Measurements from ENCODE around the gene MKI67.

- no peak for TF ChIP-seq CTCF (IDR thresholded peaks at IDR 0.05)
- TF ChIP-seq, protein P1, sequence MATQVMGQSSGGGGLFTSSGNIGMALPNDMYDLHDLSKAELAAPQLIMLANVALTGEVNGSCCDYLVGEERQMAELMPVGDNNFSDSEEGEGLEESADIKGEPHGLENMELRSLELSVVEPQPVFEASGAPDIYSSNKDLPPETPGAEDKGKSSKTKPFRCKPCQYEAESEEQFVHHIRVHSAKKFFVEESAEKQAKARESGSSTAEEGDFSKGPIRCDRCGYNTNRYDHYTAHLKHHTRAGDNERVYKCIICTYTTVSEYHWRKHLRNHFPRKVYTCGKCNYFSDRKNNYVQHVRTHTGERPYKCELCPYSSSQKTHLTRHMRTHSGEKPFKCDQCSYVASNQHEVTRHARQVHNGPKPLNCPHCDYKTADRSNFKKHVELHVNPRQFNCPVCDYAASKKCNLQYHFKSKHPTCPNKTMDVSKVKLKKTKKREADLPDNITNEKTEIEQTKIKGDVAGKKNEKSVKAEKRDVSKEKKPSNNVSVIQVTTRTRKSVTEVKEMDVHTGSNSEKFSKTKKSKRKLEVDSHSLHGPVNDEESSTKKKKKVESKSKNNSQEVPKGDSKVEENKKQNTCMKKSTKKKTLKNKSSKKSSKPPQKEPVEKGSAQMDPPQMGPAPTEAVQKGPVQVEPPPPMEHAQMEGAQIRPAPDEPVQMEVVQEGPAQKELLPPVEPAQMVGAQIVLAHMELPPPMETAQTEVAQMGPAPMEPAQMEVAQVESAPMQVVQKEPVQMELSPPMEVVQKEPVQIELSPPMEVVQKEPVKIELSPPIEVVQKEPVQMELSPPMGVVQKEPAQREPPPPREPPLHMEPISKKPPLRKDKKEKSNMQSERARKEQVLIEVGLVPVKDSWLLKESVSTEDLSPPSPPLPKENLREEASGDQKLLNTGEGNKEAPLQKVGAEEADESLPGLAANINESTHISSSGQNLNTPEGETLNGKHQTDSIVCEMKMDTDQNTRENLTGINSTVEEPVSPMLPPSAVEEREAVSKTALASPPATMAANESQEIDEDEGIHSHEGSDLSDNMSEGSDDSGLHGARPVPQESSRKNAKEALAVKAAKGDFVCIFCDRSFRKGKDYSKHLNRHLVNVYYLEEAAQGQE (IDR thresholded peaks at IDR 0.05) = no peak
- TF ChIP-seq RAD21 (conservative IDR thresholded peaks at IDR 0.05 in 1 of 2, IDR thresholded peaks at IDR 0.05 in 1 of 2) = no peak
- TF ChIP-seq CHD2 (IDR thresholded peaks at IDR 0.05; ENCODE audit: low read length, partially characterized antibody) = no peak
- no peak for TF ChIP-seq CHD4 (IDR thresholded peaks at IDR 0.05; ENCODE audit: borderline replicate concordance)
- TF ChIP-seq BHLHE40 (IDR thresholded peaks at IDR 0.05; ENCODE audit: low read depth, low read length) = no peak
- TF ChIP-seq, protein P2, sequence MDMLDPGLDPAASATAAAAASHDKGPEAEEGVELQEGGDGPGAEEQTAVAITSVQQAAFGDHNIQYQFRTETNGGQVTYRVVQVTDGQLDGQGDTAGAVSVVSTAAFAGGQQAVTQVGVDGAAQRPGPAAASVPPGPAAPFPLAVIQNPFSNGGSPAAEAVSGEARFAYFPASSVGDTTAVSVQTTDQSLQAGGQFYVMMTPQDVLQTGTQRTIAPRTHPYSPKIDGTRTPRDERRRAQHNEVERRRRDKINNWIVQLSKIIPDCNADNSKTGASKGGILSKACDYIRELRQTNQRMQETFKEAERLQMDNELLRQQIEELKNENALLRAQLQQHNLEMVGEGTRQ (IDR thresholded peaks at IDR 0.05) = no peak
- no peak for TF ChIP-seq POLR2A (IDR thresholded peaks at IDR 0.05; ENCODE audit: low read length)
- TF ChIP-seq MAZ (IDR thresholded peaks at IDR 0.05; ENCODE audit: borderline replicate concordance, low read depth, low read length) = no peak
- no peak for TF ChIP-seq EP300 (IDR thresholded peaks at IDR 0.05)
- no peak for TF ChIP-seq NPAS2 (CRISPR knock-in tag; IDR thresholded peaks at IDR 0.05; ENCODE audit: borderline replicate concordance)
- TF ChIP-seq MYC (IDR thresholded peaks at IDR 0.05; ENCODE audit: borderline replicate concordance, low read length) = no peak
- TF ChIP-seq CBX2 (IDR thresholded peaks at IDR 0.05; ENCODE audit: borderline replicate concordance, low read depth) = no peak
- no peak for TF ChIP-seq RCOR1 (IDR thresholded peaks at IDR 0.05; ENCODE audit: low read depth, low read length)
These were observed 73.5 kb downstream of the MKI67 start for GRCh38 chr10:128052696-128053095.
